HepG2 (cell line): ENCODE measurements around the gene CKLF. TPM values are rescaled to one million over a fixed set of nuclear protein-coding genes. Genes with fewer than 3 reads are reported as not detected.

Experiments used
- ATAC-seq: fragments of 200-7000 bp; cut with Tn5 transposase; 3 replicates; pipeline ENCODE4 v1.9.1; 2020; ENCODE audit warnings: mild to moderate bottlenecking, moderate library complexity
- BruUV-seq: library from RNA; stranded (reverse); fragments of 400-500 nt; replicated peaks from 2 replicates; lab custom pipeline; 2021; lab: Mats Ljungman, UMichigan
- CTCF ChIA-PET: fragments of 300-600 bp; formaldehyde crosslinking; extraction: SDS; loops from one replicate; lab custom pipeline; 2021; ENCODE audit warnings: low total read pairs, inconsistent platforms, low intra/inter-chr PET ratio; lab: Yijun Ruan, JAX
- POLR2A ChIA-PET: fragments of 350-600 bp; sonication (Branson Sonifier 250); formaldehyde crosslinking; loops from one replicate; lab custom pipeline; 2020; ENCODE audit warnings: antibody characterized with exemption, inconsistent platforms; lab: Yijun Ruan, JAX
- DNase-seq: peaks from one replicate; pipeline ENCODE4 v3.0.0-alpha.2; 2015; ENCODE audit warnings: low spot score
- FAIRE-seq: peaks from 3 replicates; lab custom pipeline; 2011; peaks lifted over from hg19 to GRCh38; lab: Jason Lieb, UNC
- H2AFZ ChIP-seq: one replicate; pipeline ENCODE4 v1.6.1; 2011; ENCODE audit warnings: low read length, inconsistent platforms
- H3K27ac ChIP-seq: fragments of 300-600 bp; 3 replicates; pipeline ENCODE4 v1.8.0; 2011; ENCODE audit warnings: mixed run types, mild to moderate bottlenecking, mixed read lengths, low read length, inconsistent platforms; ENCODE audit not compliant: insufficient read depth; ENCODE audit errors: extremely low read length
- H3K27me3 ChIP-seq, 2 experiments: fragments of 200-600 bp in 1 of 2; 2 replicates in 1 of 2; 3 replicates in 1 of 2; pipeline versions ENCODE4 v1.6.0 to v1.8.0; 2011; ENCODE audit warnings: low read length in 2 of 2, mild to moderate bottlenecking in 2 of 2, moderate library complexity in 2 of 2, inconsistent platforms in 1 of 2; ENCODE audit not compliant: insufficient read depth in 2 of 2, control insufficient read depth in 1 of 2
- H3K36me3 ChIP-seq, 2 experiments: fragments of 200-600 bp in 1 of 2; replicated peaks in 1 of 2; 2 replicates in 1 of 2; 3 replicates in 1 of 2; pipeline versions ENCODE4 v1.5.1 to v1.8.0; 2011; ENCODE audit warnings: low read length in 2 of 2, inconsistent platforms in 1 of 2; ENCODE audit not compliant: insufficient read depth in 2 of 2, control insufficient read depth in 1 of 2
- H3K4me1 ChIP-seq: 2 replicates; pipeline ENCODE4 v1.5.1; 2012; ENCODE audit warnings: low read length, inconsistent platforms; ENCODE audit not compliant: insufficient read depth
- H3K4me2 ChIP-seq: 2 replicates; pipeline ENCODE4 v1.6.0; 2011; ENCODE audit warnings: low read depth, low read length, inconsistent platforms
- H3K4me3 ChIP-seq, 3 experiments: fragments of 200-600 bp in 1 of 3; sonication (generic), shearing (Covaris generic) in 1 of 3; replicated peaks in 1 of 3; 2 replicates each; pipeline ENCODE4 v1.5.1; 2011 to 2016; ENCODE audit warnings: low read length in 3 of 3, inconsistent platforms in 2 of 3, low read depth in 2 of 3, mild to moderate bottlenecking in 2 of 3, control low read depth in 1 of 3, mixed read lengths in 1 of 3; ENCODE audit not compliant: insufficient read depth in 1 of 3
- H3K79me2 ChIP-seq: one replicate; pipeline ENCODE4 v1.6.1; 2011; ENCODE audit warnings: low read length, inconsistent platforms; ENCODE audit not compliant: insufficient read depth
- H3K9ac ChIP-seq: 2 replicates; pipeline ENCODE4 v1.6.0; 2011; ENCODE audit warnings: mild to moderate bottlenecking, low read depth, low read length, inconsistent platforms; ENCODE audit not compliant: insufficient read depth
- H3K9me3 ChIP-seq: 2 replicates; pipeline ENCODE4 v1.5.1; 2012; ENCODE audit warnings: mild to moderate bottlenecking, low read length
- H4K20me1 ChIP-seq: 2 replicates; pipeline ENCODE4 v1.6.0; 2011; ENCODE audit warnings: inconsistent platforms, mild to moderate bottlenecking, low read length, moderate library complexity; ENCODE audit not compliant: insufficient read depth
- CBX5 ChIP-seq: sonication (generic); formaldehyde crosslinking; IDR thresholded peaks from 2 replicates; pipeline ENCODE4 v1.4.0; 2020; ENCODE audit warnings: missing genetic modification reagents, borderline replicate concordance
- CEBPB ChIP-seq: IDR thresholded peaks from 2 replicates; pipeline ENCODE4 v1.6.1; 2011; ENCODE audit warnings: low read depth, low read length, improper control_type of control experiment, borderline replicate concordance
- ELF1 ChIP-seq: sonication (generic); formaldehyde crosslinking; IDR thresholded peaks from 2 replicates; pipeline ENCODE4 v1.4.0; 2020; ENCODE audit warnings: missing genetic modification reagents
- GTF3A ChIP-seq: sonication (generic); formaldehyde crosslinking; conservative IDR thresholded peaks from 2 replicates; pipeline ENCODE4 v1.4.0; 2020; ENCODE audit warnings: mild to moderate bottlenecking, missing genetic modification reagents
- MAFK ChIP-seq, 2 experiments: IDR thresholded peaks in 1 of 2; conservative IDR thresholded peaks in 1 of 2; 2 replicates each; pipeline ENCODE4 v1.6.1; 2011; ENCODE audit warnings: improper control_type of control experiment in 2 of 2, low read length in 2 of 2
- PBX2 ChIP-seq: IDR thresholded peaks from 2 replicates; pipeline ENCODE4 v1.6.1; 2016; ENCODE audit warnings: control low read depth
- PHF21A ChIP-seq: sonication (generic); formaldehyde crosslinking; IDR thresholded peaks from 2 replicates; pipeline ENCODE4 v1.5.0; 2020; ENCODE audit warnings: mild to moderate bottlenecking, missing genetic modification reagents
- SIX4 ChIP-seq: sonication (generic); formaldehyde crosslinking; IDR thresholded peaks from 2 replicates; pipeline ENCODE4 v1.4.0; 2020; ENCODE audit warnings: missing genetic modification reagents
- SRF ChIP-seq: IDR thresholded peaks from 2 replicates; pipeline ENCODE4 v1.6.1; 2011; ENCODE audit warnings: mild to moderate bottlenecking, low read depth, low read length, moderate library complexity
- ZBTB39 ChIP-seq: sonication (generic); formaldehyde crosslinking; IDR thresholded peaks from 2 replicates; pipeline ENCODE4 v1.5.0; 2020; ENCODE audit warnings: missing genetic modification reagents
- ZFP36 ChIP-seq: fragments of 150-350 bp; IDR thresholded peaks from 2 replicates; pipeline ENCODE4 v1.6.1; 2018; ENCODE audit warnings: borderline replicate concordance, low read length, low read depth; ENCODE audit not compliant: partially characterized antibody
- ZNF143 ChIP-seq: sonication (generic); formaldehyde crosslinking; IDR thresholded peaks from 2 replicates; pipeline ENCODE4 v1.4.0; 2020; ENCODE audit warnings: missing genetic modification reagents
- ZNF281 ChIP-seq: sonication (generic); formaldehyde crosslinking; IDR thresholded peaks from 2 replicates; pipeline ENCODE4 v1.4.0; 2020; ENCODE audit warnings: missing genetic modification reagents, borderline replicate concordance
- ZNF567 ChIP-seq: sonication (generic); formaldehyde crosslinking; IDR thresholded peaks from 2 replicates; pipeline ENCODE4 v1.8.1; 2023; ENCODE audit warnings: mild to moderate bottlenecking, missing genetic modification reagents, borderline replicate concordance
- ZNF800 ChIP-seq: sonication (generic); formaldehyde crosslinking; IDR thresholded peaks from 2 replicates; pipeline ENCODE4 v1.4.0; 2020; ENCODE audit warnings: missing genetic modification reagents
- WGBS: methylation state at CpG from one replicate; pipeline ENCODE4 v1.1.6; 2017; ENCODE audit warnings: low lambda C conversion rate; 5-methylcytosine and 5-hydroxymethylcytosine counted together
- in situ Hi-C: cut with HindIII; loops from 2 replicates; pipeline ENCODE4 v1.10.0; 2017; ENCODE audit warnings: low pct_unique_long_range_greater_than_20kb; ENCODE audit not compliant: extremely low pct_ligation_motif_present
- intact Hi-C: fragments of 100-400 bp; cut with micrococcal nuclease; formaldehyde crosslinking; loops from one replicate; pipeline ENCODE4 v1.10.0; 2022; ENCODE audit not compliant: unreplicated experiment
- polyA plus RNA-seq, 8 experiments: library from polyadenylated mRNA; depleted of rRNA in 3 of 8; stranded (reverse) in 7 of 8; unstranded in 1 of 8; fragments of >200 nt; fragmentation: Illumina TruSeq in 4 of 8; extraction: Trizol in 4 of 8; gene quantifications; 2 replicates each; pipeline versions ENCODE4 v1.2.1 to v1.2.3, GENCODE V29; 2011 to 2016; ENCODE audit warnings: low read depth in 4 of 8, missing spikeins in 1 of 8, mixed read lengths in 1 of 8; ENCODE audit not compliant: insufficient read depth in 1 of 8
- total RNA-seq, 5 experiments: library from RNA; depleted of rRNA; stranded (reverse); fragments of >200 nt; fragmentation: Illumina TruSeq; extraction: Trizol; gene quantifications; 2 replicates each; pipeline ENCODE4 v1.2.3, GENCODE V29; 2016; ENCODE audit warnings: low read depth in 1 of 5

CKLF gene
- total and polyA plus RNA-seq, 2 of the 13 experiments (the other 11 are each of a cell fraction or from before 2014, with no cell fraction given) = 120 to 167 TPM

- FAIRE-seq = no peak
- Histone ChIP-seq H3K27me3 (peaks cover 0 to 16% of the 10 kb centered on the region in 2 experiments; a peak in 2 of 5 replicates), H3K27ac (no peak overlapping the region), H3K9ac (no peak overlapping the region), H3K4me2 (no peak overlapping the region), H3K4me3 (no peak overlapping the region), H2AFZ (no peak overlapping the region), H3K36me3 (no peaks in the 10 kb centered on the region), H4K20me1 (no peaks in the 10 kb centered on the region), H3K9me3 (no peaks in the 10 kb centered on the region), H3K4me1 (peaks cover 6% of the 10 kb centered on the region; the same call in 1 of the 2 replicates), H3K79me2 (no peaks in the 10 kb centered on the region)
- CTCF ChIA-PET = no interaction called here
- intact Hi-C loops (no loop called here), in situ Hi-C loops (no loop called here)
- POLR2A ChIA-PET = no interaction called here
- ATAC-seq = peak; percentile 65
- 34% methylated on average over 4 of the region's 4 CpGs for WGBS
- DNase-seq = peak; percentile 16
- no TSS peak for BruUV-seq
- peak; percentile 20; the same call in 1 of the 2 replicates for TF ChIP-seq CEBPB
- TF ChIP-seq MAFK (conservative IDR thresholded peaks at IDR 0.05 in 1 of 2, IDR thresholded peaks at IDR 0.05 in 1 of 2; ENCODE audit: low read length in 2 of 2) = no peak
- TF ChIP-seq SIX4 (CRISPR knock-in tag) = 0 out of 2 replicates have a peak, but pooled peaks have one; percentile 32
- no peak for TF ChIP-seq ZNF143
- TF ChIP-seq ZNF281 = no peak
- TF ChIP-seq GTF3A (CRISPR knock-in tag) = no peak
- TF ChIP-seq SRF = no peak
- no peak for TF ChIP-seq CBX5
- no peak for TF ChIP-seq PBX2 (CRISPR knock-in tag)
- TF ChIP-seq ZBTB39 (CRISPR knock-in tag) = no peak
- TF ChIP-seq ZNF800 (CRISPR knock-in tag) = no peak
- TF ChIP-seq PHF21A (CRISPR knock-in tag) = no peak
- TF ChIP-seq ZFP36 = no peak
- TF ChIP-seq ZNF567 (CRISPR knock-in tag) = no peak
- no peak for TF ChIP-seq ELF1 (CRISPR knock-in tag)
Observed at GRCh38 chr16:66580605-66581209, 28.3 kb downstream of the CKLF start.
